NCI-H1092 treated with DMSO at 0.1 percent for 48 hours (cell line): ENCODE results near the gene TXNDC5.
A peak's percentile ranks its signal among the peaks of the same experiment; 100 is the strongest.

Experiments used
- DNase-seq: peaks from one replicate; lab custom pipeline; 2025; lab: John Stamatoyannopoulos, UW

Gene TXNDC5

GRCh38 chr6:7910654-7911344 lies at the start of gene TXNDC5:
Gene TXNDC5 (minus strand): TSS chr6:7910788. CDS start chr6:7910776, 12 bp downstream.
- peak; percentile 13 for DNase-seq

GRCh38 chr6:7960141-7960540 lies 49.6 kb upstream of the TXNDC5 start:
- no peak for DNase-seq

- no peak for DNase-seq
Observed at GRCh38 chr6:7959453-7959852, 48.9 kb upstream of the TXNDC5 start.

- no peak for DNase-seq
Observed at GRCh38 chr6:7958464-7958863, 47.9 kb upstream of the TXNDC5 start.

GRCh38 chr6:7956257-7956656 lies 45.7 kb upstream of the TXNDC5 start:
- no peak for DNase-seq

GRCh38 chr6:7954477-7955200 lies 44.1 kb upstream of the TXNDC5 start:
- DNase-seq = no peak

GRCh38 chr6:7953753-7954152 lies 43.2 kb upstream of the TXNDC5 start:
- no peak for DNase-seq

GRCh38 chr6:7939864-7940228 lies 29.3 kb upstream of the TXNDC5 start:
- DNase-seq = no peak

- no peak for DNase-seq
Observed at GRCh38 chr6:7939184-7939863, 28.7 kb upstream of the TXNDC5 start.

GRCh38 chr6:7938562-7939183 lies 28.1 kb upstream of the TXNDC5 start:
- DNase-seq = no peak

- no peak for DNase-seq
Observed at GRCh38 chr6:7933794-7934193, 23.2 kb upstream of the TXNDC5 start.

GRCh38 chr6:7932625-7933024 lies 22.0 kb upstream of the TXNDC5 start:
- DNase-seq = no peak

- DNase-seq = no peak
Observed at GRCh38 chr6:7924867-7925266, 14.3 kb upstream of the TXNDC5 start.

GRCh38 chr6:7922596-7922995 lies 12.0 kb upstream of the TXNDC5 start:
- no peak for DNase-seq

- DNase-seq = no peak
Observed at GRCh38 chr6:7921632-7922092, 11.1 kb upstream of the TXNDC5 start.

GRCh38 chr6:7921046-7921445 lies 10.5 kb upstream of the TXNDC5 start:
- DNase-seq = no peak

GRCh38 chr6:7920425-7920824 lies 9.8 kb upstream of the TXNDC5 start:
- no peak for DNase-seq

GRCh38 chr6:7919871-7920270 lies 9.3 kb upstream of the TXNDC5 start:
- no peak for DNase-seq

- DNase-seq = no peak
Observed at GRCh38 chr6:7918403-7918802, 7.8 kb upstream of the TXNDC5 start.

GRCh38 chr6:7917729-7918128 lies 7.1 kb upstream of the TXNDC5 start:
- DNase-seq = no peak

GRCh38 chr6:7916959-7917358 lies 6.4 kb upstream of the TXNDC5 start:
- no peak for DNase-seq

- no peak for DNase-seq
Observed at GRCh38 chr6:7914991-7915789, 4.6 kb upstream of the TXNDC5 start.
